NOMO-1 treated with dmso at 0.1 percent for 144 hours (cell line): ENCODE measurements around the gene NPLOC4.
A peak's percentile ranks its signal among the peaks of the same experiment; 100 is the strongest.
"Not testable (repeated sequence)": the region's sequence is repeated elsewhere in the genome, so short reads cannot be mapped to it uniquely, and the experiment has no call there.

Source experiments
- DNase-seq: peaks from one replicate; lab custom pipeline; 2025; ENCODE audit not compliant: unreplicated experiment; lab: John Stamatoyannopoulos, UW

The NPLOC4 gene

DNA sequence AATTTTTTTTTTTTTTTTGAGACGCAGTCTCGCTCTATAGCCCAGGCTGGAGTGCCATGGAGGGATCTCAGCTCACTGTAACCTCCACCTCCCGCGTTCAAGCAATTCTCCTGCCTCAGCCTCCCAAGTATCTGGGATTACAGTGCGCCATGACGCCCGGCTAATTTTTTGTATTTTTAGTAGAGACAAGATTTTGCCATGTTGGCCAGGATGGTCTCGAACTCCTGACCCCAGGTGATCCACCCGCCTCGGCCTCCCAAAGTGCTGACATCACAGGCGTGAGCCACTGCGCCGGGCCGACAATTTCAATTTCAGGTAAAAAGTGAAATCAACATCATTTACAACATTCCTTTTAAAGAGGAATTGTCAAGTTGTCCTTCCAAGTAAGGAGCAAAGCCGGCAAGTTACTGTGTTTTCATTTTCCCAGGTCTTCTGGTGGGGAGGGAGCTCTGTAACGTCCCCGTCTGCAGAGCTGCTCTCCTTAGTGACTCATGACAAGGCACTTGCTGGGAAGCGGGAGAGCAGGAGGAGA is 873 bp downstream of the NPLOC4 start:
- DNase-seq, result no peak

DNA sequence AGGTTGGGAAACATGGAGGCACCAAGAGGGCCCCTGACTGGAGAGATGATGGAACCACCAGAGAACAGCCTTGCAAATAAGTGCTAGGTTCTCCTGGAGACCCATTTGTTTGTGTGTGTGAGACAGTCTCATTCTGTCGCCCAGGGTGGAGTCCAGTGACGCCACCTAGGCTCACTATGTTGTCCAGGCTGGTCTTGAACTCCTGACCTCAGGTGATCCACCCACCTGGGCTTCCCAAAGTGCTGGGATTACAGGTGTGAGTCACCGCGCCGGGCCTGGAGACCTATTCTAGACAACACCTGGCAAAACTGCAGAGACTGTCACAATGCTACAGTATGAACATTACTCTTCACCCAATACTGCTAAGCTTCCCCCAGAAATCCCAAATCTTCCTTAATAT is 1.5 kb downstream of the NPLOC4 start:
- no peak for DNase-seq

GRCh38 chr17:81631482-81631881 is 5.4 kb downstream of the NPLOC4 start:
- no peak for DNase-seq

DNA sequence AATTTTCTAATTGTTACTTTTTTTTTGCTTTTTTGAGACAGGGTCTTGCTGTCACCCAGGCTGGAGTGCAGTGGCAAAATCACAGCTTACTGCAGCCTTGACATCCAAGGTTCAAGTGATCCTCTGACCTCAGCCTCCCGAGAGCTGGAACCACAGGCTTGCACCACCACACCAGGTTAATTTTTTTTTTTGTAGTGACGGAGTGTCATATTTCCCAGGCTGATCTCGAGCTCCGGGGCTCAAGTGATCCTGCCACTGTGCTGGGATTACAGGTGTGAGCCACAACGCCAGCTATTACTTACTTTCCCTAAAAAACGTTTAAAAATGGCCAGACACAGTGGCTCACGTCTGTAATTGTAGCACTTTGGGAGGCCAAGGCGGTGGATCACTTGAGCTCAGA is 6.6 kb downstream of the NPLOC4 start:
- DNase-seq, result no peak

- no peak for DNase-seq
Measured at GRCh38 chr17:81621494-81622130, 15.3 kb downstream of the NPLOC4 start.

DNA sequence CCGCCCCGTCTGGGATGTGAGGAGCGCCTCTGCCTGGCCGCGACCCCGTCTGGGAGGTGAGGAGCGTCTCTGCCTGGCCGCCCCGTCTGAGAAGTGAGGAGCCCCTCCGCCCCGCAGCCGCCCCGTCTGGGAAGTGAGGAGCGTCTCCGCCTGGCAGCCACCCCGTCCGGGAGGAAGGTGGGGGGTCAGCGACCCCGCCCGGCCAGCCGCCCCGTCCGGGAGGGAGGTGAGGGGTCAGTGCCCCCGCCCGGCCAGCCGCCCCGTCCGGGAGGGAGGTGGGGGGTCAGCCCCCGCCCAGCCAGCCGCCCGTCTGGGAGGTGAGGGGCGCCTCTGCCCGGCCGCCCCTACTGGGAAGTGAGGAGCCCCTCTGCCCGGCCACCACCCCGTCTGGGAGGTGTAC is 18.6 kb downstream of the NPLOC4 start:
- not testable (repeated sequence) for DNase-seq

- no peak for DNase-seq
Measured at GRCh38 chr17:81616877-81617276, 20.0 kb downstream of the NPLOC4 start.

DNA sequence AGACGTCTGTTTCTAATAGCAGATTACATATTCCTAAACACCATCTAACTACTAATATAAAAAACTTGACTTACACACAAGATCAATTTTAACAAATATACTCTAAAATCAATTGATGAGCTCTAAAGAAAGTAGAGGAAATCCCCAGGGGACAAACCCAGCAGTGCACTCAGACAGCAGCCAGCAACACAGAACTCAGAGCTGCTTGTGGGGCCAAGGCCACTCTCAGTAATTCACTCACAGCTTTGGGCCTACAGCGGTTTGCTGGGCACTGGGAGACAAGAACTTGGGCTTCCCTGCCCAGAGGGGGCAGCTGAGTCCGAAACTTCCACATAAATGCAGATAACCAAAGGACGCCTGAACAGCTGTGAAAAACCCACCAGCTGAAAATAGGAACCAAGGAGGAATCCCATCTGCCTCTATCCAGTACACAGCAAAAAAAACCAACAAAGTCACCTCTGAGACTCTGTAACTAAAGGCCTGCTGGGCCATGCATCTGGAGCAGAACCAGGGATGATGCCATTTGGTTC is 21.4 kb downstream of the NPLOC4 start:
- no peak for DNase-seq

DNA sequence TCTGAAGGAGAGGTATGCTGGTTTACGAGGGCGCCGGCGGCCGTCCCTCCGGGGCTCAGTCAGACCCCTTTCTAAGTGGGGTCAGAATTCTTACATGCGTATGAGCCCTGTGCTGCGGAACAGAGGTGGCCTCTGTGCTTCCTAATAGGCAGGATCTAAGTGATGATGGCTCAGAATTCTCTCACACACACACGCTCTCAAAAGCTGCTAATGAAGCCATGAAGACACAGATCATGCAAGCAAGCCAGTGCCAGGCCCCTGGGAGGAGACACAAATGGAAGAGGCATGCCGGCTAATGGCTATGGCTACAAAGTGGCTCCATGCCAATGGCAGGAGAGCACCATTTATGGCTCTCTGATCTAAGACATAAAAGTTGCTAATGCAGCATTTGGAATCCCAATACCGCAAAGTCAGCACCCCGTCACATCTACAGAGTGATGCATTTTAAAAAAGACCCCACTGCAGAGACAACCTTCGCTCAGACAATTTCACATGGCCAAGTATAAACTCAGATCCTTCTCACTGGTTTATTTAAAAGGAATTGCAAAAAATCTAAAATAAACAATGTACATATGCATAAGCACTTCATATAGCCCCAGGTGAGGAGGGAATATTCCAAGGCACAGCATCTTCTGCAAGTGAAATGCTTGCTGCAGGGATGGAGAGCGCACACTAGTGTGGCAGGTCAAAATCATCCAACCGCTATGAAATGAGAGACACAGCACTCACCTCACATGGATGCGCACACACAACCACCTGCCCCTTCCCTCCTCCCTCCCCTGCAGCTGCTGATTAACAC is 24.5 kb downstream of the NPLOC4 start:
- DNase-seq, result no peak

DNA sequence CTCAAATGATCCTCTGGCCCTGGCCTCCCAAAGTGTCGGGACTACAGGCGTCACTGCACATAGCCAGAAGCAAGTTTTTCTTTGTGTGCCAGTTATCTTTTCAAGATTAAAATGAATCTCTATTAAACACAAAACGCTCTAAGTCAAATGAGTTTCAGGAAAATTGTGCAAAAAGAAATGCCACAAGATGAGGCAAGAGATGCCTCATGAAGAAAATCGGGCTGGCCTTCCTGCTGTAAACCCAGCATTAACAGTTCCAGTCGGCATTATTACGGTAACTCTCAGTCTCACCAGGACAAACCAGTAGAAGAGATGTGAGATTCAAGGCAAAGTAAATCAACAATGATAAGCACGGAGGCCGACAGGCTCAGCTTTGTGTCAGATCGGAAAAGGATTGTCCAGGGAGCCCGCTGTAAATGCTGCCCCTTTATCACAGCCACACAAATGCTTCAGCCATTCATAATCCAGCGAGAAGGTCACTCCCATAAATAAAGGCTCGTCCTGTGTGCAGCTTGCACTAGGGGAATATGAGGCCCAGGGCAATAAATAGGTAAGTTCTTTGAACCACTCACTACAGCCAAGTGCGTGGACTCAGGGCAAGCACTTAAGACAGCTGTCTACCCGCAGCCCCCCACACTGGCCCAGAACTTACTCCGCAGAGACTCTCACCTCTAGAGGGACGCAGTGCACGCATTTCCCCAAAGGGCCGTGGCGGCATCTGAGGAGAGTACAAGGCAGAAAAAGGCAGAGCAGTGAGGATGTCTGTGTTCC is 27.2 kb downstream of the NPLOC4 start:
- DNase-seq, result no peak

- no peak for DNase-seq
Measured at GRCh38 chr17:81608605-81609004, 28.3 kb downstream of the NPLOC4 start.

DNA sequence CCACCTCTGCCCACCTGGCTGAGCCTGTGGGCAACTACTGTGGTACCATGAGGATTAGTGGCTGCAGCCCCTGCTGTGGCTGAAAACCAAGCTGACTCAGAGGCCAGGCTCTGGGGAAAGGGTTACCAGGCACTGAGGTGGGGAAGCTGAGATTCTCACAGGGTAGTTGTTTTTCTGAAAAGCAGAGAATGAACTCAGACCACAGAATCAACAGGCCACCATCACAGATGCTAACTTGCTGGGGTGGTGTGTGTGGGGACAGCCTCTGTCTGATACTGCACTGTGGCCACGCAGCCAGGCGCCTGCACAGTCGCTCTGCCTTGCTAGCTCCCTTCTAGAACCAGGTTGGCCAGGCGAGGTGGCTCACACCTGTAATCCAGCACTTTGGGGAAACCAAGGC is 28.8 kb downstream of the NPLOC4 start:
- DNase-seq, result no peak

- no peak for DNase-seq
Measured at GRCh38 chr17:81607431-81607830, 29.5 kb downstream of the NPLOC4 start.

GRCh38 chr17:81603846-81604610 is 32.9 kb downstream of the NPLOC4 start:
- DNase-seq, result no peak

DNA sequence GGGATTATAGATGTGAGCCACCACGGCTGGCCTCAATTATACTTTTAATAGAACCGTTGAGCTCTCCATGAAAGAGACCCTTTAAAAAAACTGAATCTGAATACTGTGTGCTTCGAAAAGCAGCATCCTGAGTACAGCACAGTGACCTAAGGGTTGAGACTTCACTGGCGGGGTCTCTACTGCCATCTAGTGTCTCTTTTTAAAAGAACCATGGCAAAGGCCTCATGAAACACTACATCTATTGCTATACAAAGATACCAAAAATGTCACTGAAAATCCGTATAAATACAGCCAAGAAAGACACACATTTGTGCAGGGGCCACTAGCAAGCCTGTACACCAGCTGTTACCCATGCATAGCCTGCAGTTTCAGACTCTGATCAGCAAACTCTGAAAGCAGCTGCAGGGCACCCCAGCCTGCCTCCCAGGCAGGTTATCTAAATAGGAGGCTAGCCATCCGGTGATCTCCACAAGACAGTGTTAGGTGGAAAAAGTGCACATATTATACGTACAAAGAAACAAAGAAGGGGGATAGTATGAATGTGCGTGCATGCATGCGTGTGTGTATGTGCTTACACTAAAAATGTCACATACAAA is 35.3 kb downstream of the NPLOC4 start:
- DNase-seq, result peak; percentile 55

DNA sequence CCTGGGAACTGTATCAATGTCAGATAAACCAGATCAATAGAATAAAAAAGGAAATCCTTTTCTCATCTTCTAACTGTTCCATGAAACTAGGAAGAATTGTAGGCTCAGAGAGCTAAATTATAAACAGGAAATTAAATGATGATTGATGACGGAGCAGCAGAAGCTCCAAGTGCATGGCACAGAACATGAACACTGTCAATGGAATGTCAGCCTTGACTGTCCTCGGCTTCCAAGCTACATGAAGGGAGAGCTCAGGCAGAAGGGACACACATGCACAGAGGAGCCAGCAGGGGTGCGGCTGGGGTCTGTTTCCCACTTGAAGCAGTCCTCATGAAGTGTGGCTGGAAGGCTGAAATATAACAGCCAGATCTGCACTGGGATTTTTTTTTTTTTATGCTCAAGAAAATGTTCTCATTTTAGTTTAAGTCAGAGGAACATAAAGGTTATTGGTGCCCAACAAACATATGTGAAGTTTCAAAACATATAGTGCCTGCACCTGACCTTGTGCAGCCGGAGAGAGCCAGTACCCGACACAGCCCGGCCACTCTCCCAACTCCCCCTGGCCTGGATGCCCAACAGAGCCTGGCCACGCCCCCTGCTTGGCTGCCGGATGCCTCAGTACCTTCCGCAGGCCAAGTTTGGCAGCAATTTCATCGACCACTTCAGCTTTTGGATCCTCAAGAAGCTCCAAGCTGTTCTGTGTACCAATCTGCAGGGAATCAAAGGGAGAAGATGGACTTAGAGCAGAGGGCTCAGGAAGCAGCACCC is 37.0 kb downstream of the NPLOC4 start:
- no peak for DNase-seq

DNA sequence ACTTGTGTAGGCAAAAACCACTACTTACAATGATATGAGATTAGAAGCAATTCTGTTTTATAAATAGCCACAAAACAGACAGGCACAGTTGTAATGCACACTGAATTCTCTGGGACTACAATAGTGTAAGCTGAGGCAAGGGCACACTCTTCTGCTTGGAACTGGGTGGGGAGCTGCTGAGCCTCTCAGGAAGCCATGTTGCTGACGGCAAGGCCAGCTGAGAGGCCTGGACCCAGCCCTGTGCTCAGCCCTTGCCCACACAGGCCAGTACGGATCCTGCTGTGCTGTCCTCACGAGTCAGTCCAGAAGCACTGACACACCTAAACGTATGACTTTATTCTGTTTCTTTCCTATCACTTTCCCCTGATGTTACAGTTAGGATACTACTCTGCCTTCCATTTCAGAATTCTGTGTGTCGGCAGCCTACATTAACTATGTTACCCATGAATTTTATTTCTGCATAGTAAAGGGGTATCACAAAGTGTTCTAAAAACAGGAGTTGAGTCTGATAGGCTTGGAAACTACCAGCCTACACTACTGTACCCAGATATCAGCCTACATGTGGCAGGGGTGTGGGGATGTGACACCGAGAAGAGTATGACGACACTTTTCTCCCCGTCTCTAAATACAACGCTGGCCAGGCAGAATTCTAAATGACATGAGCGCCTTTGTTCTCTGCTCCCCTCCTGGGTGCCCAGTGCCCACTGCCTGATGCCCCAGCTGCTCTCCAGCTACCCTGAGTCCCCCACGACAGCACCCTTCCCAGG is 43.6 kb downstream of the NPLOC4 start:
- no peak for DNase-seq

GRCh38 chr17:81591971-81592370 is 44.9 kb downstream of the NPLOC4 start:
- no peak for DNase-seq

- no peak for DNase-seq
Measured at GRCh38 chr17:81590121-81590520, 46.8 kb downstream of the NPLOC4 start.
